HG03064 (cell line): ENCODE measurements around the gene GIMAP8.
"Not testable (repeated sequence)": the region's sequence is repeated elsewhere in the genome, so short reads cannot be mapped to it uniquely, and the experiment has no call there.

ENCODE experiments used
- ATAC-seq: cut with Tn5 transposase; IDR thresholded peaks from one replicate; pipeline ENCODE4 v1.9.1; 2021; ENCODE audit warnings: low read depth; ENCODE audit not compliant: unreplicated experiment

GIMAP8 gene

GRCh38 chr7:150461520-150461919, 11.1 kb downstream of the GIMAP8 start:
- no peak for ATAC-seq

GRCh38 chr7:150462413-150462812, 12.0 kb downstream of the GIMAP8 start:
- ATAC-seq: no peak

GRCh38 chr7:150463461-150463860, 13.0 kb downstream of the GIMAP8 start:
- ATAC-seq: no peak

- ATAC-seq: no peak
Observed at GRCh38 chr7:150464962-150465361, 14.5 kb downstream of the GIMAP8 start.

- no peak for ATAC-seq
Observed at GRCh38 chr7:150465414-150465813, 15.0 kb downstream of the GIMAP8 start.

GRCh38 chr7:150466477-150466876, 16.0 kb downstream of the GIMAP8 start:
- no peak for ATAC-seq

- no peak for ATAC-seq
Observed at GRCh38 chr7:150468241-150468640, 17.8 kb downstream of the GIMAP8 start.

- no peak for ATAC-seq
Observed at GRCh38 chr7:150471886-150472285, 21.5 kb downstream of the GIMAP8 start.

- ATAC-seq: no peak
Observed at GRCh38 chr7:150473902-150474301, 23.5 kb downstream of the GIMAP8 start.

GRCh38 chr7:150476285-150476684, 25.9 kb downstream of the GIMAP8 start:
- ATAC-seq: no peak

- ATAC-seq: no peak
Observed at GRCh38 chr7:150476819-150477631, 26.6 kb downstream of the GIMAP8 start.

GRCh38 chr7:150479023-150479716, 28.7 kb downstream of the GIMAP8 start:
- ATAC-seq: no peak

GRCh38 chr7:150481186-150481920, 30.9 kb downstream of the GIMAP8 start:
- ATAC-seq: no peak

- ATAC-seq: no peak
Observed at GRCh38 chr7:150481922-150482321, 31.5 kb downstream of the GIMAP8 start.

- not testable (repeated sequence) for ATAC-seq
Observed at GRCh38 chr7:150483514-150483913, 33.1 kb downstream of the GIMAP8 start.

GRCh38 chr7:150484071-150484470, 33.6 kb downstream of the GIMAP8 start:
- not testable (repeated sequence) for ATAC-seq

- ATAC-seq: no peak
Observed at GRCh38 chr7:150487625-150488024, 37.2 kb downstream of the GIMAP8 start.

GRCh38 chr7:150489782-150490181, 39.4 kb downstream of the GIMAP8 start:
- ATAC-seq: no peak

GRCh38 chr7:150493442-150493841, 43.0 kb downstream of the GIMAP8 start:
- ATAC-seq: not testable (repeated sequence)

GRCh38 chr7:150502519-150502918, 52.1 kb downstream of the GIMAP8 start:
- ATAC-seq: no peak

GRCh38 chr7:150503155-150503554, 52.7 kb downstream of the GIMAP8 start:
- ATAC-seq: no peak
